Activated CD4-positive, CD25-positive, alpha-beta regulatory T cell treated with anti-CD3 and anti-CD28 coated beads, Interleukin-2, amount 50 U/mL, for 24 hours (primary cell): ENCODE measurements around the gene C19orf38.

ENCODE experiments used
- ATAC-seq, 2 donors: fragments of 150-1000 bp; cut with Tn5 transposase; one replicate each; pipeline ENCODE4 v1.10.0; 2021; ENCODE audit warnings: mild to moderate bottlenecking in 1 of 2, moderate library complexity in 1 of 2

C19orf38 gene

DNA sequence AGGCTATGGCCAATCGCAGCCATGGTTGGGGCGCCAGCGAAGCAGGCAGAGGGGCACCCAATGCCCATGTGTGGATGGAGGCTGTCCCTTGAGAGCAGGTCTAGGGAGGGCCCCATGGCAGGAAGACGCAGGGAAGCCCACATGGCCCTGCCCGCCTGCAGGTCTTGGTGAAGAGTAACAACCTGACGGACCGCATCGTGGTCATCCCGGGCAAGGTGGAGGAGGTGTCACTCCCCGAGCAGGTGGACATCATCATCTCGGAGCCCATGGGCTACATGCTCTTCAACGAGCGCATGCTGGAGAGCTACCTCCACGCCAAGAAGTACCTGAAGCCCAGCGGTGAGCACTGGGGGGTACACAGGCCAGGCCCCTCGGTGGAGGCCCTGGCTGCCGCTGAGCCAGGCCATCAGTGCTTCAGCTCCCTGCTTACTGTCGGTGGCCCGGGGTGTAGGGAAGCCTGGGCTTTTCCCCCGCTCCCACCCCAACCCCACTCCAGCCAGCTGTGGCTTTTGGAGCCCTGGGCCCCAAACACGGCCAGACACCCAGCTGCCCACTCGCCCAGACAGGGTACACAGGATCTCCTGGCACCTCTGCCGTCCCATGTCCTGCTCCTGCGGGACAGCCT is 65.6 kb downstream of the C19orf38 start:
- no peak for ATAC-seq

DNA sequence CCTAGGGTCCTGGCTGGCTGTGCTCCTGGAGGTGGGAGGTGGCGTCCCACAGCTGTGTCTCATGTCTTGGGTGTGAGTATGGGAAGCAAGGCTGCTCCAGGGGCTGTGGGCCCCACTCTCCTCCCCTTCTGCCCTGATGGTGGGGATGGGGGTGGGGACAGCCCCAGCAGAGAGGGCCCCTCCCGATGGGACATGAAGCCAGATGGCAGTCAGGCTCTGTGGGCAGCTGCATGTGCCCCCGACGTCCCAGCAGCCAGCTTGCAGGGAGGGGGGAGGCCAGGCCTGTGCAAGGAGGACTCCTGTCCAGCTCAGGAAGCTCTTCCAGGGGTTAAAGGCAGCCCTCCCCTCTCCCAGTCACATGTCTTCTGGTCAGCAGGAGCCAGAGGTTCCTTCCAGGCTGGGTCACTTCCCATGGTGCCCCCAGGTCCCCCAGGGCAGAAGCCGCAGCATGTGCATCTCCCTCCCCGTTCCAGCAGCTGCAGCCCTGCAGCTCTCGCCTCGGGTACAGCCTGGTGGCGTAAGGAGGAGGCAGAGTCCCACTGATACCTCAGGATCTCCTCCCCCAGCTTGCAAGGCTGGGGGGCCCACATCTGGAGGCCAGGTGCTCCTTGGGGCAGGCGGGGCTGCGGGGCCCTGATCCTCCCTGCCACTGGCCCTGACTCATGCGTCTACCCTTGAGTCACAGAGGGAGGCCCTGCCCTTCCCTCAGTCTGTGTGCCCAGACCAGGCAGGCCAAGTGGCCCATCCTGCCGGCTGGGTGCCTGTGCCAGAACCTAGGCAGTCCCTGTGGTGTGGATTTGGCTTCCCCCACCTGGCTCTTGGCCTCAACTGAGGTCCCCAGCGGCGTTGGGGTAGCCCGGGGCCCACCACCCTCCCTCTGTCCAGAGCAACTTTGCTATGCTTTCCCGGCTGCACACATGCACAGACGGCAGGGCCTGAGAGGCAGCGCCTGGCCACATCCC is 67.2 kb downstream of the C19orf38 start:
- no peak for ATAC-seq

DNA sequence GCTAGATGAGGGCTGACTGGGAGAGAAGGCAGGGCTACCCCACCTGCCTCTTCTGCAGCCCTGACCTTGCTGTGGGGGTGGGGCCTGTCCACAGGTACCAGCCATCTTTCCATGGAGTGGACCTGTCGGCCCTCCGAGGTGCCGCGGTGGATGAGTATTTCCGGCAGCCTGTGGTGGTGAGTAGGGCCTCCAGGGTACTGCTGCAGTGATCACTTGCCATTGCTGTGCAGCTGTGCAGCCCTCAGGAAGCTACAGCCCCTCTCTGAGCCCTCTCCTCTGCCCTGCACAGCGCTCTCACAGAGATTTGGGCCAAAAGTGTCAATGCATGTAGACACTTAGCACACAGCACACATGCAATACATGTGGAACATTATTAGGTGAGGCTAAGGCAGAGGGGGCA is 68.4 kb downstream of the C19orf38 start:
- no peak for ATAC-seq

DNA sequence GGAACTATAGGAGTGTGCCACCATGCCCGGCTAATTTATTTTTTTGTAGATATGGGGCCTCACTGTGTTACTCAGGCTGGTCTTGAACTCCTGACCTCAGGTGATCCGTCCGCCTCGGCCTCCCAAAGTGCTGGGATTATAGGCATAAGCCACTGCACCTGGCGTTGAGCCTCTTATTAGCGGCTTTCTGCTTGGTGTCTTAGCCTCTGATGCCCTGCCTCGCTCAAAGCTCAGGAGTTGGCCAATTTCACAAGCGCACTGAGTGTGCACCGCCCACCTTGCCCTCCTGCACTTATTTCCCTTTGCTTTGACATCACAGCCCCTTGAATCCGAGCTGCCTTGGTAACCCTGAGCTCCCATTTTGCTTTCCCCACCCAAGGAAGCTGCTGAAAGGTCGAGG is 70.1 kb downstream of the C19orf38 start:
- no peak for ATAC-seq
